Posterior cingulate gyrus (tissue), 11 donors: Measurements from ENCODE around the gene DSP.

Experiments
- DNase-seq, 10 donors: peaks; one replicate each; pipeline versions ENCODE4 v3.0.0 to v3.0.0-alpha.2; 2020 to 2021; ENCODE audit warnings: mixed read lengths in 3 of 10
- intact Hi-C: fragments of 100-400 bp; cut with DNase I; formaldehyde crosslinking; loops from one replicate; pipeline ENCODE4 v1.15.1; 2023

The DSP gene, protein sequence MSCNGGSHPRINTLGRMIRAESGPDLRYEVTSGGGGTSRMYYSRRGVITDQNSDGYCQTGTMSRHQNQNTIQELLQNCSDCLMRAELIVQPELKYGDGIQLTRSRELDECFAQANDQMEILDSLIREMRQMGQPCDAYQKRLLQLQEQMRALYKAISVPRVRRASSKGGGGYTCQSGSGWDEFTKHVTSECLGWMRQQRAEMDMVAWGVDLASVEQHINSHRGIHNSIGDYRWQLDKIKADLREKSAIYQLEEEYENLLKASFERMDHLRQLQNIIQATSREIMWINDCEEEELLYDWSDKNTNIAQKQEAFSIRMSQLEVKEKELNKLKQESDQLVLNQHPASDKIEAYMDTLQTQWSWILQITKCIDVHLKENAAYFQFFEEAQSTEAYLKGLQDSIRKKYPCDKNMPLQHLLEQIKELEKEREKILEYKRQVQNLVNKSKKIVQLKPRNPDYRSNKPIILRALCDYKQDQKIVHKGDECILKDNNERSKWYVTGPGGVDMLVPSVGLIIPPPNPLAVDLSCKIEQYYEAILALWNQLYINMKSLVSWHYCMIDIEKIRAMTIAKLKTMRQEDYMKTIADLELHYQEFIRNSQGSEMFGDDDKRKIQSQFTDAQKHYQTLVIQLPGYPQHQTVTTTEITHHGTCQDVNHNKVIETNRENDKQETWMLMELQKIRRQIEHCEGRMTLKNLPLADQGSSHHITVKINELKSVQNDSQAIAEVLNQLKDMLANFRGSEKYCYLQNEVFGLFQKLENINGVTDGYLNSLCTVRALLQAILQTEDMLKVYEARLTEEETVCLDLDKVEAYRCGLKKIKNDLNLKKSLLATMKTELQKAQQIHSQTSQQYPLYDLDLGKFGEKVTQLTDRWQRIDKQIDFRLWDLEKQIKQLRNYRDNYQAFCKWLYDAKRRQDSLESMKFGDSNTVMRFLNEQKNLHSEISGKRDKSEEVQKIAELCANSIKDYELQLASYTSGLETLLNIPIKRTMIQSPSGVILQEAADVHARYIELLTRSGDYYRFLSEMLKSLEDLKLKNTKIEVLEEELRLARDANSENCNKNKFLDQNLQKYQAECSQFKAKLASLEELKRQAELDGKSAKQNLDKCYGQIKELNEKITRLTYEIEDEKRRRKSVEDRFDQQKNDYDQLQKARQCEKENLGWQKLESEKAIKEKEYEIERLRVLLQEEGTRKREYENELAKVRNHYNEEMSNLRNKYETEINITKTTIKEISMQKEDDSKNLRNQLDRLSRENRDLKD (N-terminal part only)

DNA sequence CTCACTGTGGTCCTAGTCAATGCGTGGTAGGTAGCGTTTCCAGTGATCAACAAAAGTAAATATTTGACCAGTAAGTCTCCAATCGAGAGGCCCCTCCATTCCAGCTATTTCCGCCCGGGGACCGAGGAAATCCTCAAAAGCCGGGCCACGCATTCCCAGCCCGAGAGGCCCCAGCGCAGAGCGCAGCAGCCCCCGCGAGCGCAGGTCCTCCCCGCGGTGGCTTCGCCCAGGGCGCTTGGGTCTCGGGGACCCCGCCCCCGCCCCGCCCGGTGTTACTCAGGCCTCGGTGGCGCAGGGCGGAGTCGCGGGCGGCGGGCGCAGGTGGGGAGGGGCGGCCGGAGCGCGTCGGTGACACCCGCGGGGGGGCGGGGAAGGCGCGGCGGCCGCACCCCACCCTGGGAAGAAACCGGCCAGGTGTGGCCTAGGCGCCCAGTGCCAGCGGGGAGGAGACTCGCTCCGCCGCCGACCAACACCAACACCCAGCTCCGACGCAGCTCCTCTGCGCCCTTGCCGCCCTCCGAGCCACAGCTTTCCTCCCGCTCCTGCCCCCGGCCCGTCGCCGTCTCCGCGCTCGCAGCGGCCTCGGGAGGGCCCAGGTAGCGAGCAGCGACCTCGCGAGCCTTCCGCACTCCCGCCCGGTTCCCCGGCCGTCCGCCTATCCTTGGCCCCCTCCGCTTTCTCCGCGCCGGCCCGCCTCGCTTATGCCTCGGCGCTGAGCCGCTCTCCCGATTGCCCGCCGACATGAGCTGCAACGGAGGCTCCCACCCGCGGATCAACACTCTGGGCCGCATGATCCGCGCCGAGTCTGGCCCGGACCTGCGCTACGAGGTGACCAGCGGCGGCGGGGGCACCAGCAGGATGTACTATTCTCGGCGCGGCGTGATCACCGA is at the start of gene DSP:
DSP (plus strand) TSS at position 497 of the 890 bp plus-strand sequence; CDS start at position 742, 245 bp downstream.
- DNase-seq, result no peak
- intact Hi-C loops, result no loop called here

DNA sequence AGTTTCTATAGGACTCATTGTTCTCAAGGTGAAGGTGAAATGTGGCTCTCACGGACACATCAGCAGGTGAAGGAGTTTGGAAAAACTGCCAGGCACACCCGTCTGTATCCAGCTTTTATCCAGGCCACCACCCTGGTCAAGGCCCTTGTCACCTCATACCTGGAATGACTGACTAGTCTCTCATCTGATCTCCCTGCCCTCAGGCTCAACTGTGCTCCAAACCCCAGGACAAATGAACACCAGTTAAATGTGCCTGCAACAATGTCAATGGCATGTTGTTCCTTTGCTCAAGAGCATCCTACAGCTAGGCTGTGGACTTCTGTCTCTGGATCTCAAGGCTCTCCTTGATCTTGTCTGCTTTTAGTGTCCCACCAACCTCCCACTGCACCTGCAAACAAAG is 47.6 kb upstream of the DSP start:
- intact Hi-C loops, result no loop called here
- no peak for DNase-seq

DNA sequence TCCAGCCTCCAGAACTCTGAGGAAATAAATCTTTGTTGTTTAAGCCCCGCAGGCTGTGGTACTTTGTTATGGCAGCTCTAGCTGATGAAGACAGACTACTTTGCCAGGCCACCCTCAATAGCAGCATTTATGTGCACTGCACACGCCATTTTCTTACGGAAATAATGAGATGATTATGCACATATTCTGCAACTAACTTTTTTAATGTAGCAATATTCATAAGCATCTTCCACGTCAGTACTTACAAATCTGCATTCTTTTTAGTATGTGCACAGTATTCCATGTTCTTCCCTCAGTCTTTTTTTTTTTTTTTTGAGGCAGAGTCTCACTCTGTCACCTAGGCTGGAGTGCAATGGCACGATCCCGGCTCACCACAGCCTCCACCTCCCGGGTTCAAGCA is 46.8 kb upstream of the DSP start:
- DNase-seq, result no peak
- intact Hi-C loops, result no loop called here

DNA sequence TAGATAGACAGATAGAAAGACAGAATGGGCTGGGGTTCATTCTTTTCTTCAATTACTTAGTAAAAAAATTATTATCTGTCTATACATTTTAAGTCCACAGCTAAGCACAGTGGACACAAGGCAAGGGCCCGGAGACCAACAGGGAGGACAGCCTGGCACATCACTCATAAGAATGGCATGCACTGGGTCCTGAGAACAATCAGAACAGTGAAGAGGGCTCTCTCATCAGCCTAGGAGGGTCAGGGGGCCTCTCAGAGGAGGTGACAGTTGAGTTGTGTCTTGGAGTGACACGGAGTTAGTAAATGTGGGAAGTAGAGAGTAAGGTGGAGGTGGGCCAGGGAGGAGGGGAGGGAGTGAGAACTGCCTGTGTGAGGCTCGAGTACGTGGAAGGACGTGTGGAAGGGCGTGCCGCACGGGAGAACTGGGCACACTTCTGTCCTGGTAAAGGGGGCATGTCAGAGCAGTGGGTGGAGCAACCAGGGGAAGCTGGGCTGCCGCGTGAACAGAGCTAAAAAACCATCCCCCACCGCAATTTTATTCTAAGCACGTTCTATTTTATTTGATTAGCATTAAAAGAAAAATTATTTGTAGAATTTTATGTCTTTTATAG is 45.1 kb upstream of the DSP start:
- intact Hi-C loops, result no loop called here
- no peak for DNase-seq

DNA sequence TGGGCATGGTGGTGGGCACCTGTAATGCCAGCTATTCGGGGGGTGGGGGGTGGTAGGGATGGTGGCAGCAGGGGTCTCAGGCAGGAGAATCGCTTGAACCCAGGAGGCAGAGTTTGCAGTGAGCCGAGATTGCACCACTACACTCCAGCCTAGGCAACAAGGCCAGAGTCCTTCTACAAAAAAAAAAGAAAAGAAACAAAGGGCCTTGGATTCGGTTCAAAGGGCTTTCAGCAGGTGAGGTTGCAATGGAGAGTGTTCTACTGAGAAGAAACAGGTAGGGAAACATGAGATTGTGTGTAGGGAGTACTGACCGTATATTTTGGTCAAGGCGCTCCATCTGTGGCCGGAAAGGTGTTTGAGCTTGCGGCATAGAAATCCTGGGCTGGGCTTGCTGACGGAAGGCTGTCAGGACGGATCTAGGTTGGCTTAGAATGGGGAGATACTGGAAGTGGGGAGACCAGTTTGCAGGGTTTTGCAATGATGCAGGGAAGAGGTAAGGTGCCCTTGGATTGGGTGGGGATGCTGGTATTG is 40.7 kb upstream of the DSP start:
- no peak for DNase-seq
- intact Hi-C loops, result no loop called here

DNA sequence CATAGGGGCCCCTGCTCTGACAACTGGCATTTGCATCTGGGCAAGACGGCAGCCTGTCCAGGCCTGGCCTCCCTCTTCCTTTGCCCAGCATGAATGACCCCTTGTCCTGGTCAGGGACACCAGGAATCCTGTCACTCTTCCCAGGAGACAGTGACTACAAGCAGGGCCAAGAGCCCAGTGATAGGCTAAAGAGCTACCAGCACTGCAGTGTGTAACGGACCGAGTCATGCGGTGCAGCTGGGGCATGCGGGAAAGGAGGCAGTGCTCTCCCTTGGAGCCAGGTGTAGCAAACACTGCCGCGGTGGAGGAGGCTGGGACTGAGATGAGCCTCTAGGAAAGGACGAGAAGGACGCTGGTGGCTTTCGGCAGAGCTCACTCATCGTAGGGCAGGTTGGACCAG is 38.7 kb upstream of the DSP start:
- no peak for DNase-seq

DNA sequence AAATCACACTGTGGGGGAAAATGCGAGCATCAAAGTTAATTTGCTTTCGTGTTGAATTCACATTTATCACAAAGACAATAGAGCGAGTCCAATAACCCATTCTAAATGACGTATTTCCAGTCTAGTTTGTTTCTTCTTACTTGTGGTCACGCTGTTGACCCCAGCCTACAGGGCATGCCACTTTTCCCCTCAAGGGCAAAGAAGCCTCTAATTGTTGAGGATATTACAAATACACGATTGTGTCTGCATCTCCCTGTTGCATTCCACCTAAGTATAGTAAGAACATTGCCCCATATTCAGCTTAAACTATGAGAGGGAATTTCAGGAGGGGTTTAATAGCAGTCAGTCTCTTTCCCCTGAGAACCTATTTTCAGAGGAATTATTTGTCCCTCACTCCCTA is 37.4 kb upstream of the DSP start:
- no peak for DNase-seq
- intact Hi-C loops, result no loop called here

More for the DNA sequence above, 38.7 kb upstream of the DSP start:
- intact Hi-C loops, result no loop called here

DNA sequence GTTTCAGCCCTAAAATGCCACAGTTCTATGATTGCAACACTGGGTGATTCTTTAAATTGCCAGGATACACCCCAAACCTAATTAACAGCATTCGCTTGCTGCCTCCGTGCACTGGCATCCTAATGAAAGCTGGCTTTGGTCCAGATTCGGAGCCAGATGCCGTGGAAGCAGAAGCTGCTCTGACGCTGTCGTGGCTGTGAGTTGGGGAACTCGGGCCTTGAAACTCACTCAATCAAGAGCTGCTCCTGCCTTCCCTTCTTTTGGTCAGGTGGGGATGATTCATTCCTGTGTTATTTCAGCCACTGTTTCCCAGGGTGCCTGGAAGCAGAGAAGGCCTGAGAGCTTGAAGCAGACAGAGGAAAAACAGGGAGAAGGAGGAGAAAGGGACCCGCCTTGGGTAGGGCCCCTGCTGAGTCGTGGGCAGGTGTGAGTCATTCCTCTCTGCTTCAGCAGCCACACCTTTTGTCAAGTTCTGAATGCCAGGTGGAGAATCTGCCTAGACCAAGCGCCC is 36.2 kb upstream of the DSP start:
- DNase-seq, result peak in 7 of 10 donors; percentile 18 to 88 (median 35)
- intact Hi-C loops, result no loop called here

DNA sequence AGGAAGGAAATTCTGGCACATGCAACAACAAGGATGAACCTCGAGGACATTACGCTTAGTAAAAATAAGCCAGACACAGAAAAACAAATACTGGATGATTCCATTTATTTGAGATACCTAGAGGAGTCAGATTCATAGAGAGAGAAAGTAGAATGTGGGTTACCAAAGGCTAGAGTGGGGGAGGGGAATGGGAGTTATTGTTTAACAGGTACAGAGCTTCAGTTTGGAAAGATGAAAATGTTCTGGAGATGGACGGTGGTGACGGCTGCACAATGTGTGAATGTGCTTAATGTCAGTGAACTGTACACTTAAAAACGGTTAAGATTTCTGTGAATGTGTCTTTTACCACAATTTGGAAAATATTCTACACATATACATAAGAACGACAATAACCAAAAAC is 33.9 kb upstream of the DSP start:
- DNase-seq, result no peak
- intact Hi-C loops, result no loop called here

DNA sequence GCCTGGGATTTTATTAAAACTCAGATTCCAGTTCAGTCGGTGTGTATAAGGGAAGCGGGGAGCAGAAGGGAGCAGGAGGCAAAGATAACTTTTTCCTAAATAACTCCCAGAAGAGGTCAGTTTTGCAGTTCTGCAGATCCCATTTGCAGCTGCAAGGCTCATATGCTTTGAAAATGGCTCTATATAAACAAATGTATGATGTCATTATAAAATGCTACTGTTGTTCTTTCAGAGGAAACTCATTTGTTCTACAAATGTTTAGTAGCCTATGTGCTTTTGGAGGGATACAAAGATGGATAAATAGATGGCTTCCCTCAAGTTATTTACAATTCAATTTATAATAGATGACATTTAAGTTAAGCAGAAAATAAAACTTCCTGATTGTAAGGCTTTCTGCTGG is 29.2 kb upstream of the DSP start:
- intact Hi-C loops, result no loop called here
- no peak for DNase-seq

DNA sequence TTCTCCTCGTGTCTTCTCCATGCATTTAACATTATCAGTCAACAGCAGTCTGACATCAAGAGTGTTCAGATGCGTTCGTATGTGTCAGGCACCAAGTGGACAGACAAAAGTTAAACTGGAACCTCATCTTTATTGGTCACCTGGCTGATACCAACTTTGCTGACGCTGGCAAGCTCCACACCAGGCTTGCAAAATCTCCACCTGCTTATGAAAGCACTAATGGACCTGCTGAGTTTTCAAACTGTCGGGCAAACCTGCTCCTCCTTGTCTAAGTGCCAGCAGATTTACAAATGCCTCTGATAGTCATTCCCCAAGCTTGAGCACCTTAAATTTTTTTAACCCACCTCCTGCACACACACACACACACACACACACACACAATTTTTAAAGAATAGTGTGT is 27.9 kb upstream of the DSP start:
- intact Hi-C loops, result no loop called here
- no peak for DNase-seq

DNA sequence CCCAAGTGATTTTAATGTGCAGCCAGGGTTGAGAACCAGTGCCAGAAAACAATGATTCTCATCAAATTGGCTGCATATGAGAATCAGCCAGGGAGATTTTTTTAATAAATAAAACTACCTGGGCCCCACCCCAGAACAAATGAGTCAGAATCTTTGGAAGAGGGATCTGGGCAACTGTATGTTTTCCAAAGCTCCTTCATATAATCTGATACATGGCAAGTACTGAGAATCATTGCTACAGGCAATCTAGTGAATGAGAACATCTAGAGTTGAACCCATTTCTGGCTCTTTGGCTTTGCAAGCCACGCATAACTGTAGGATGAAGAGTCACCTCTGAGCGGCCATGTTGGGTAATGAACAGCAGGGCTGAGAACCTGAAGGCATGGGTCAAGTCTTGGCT is 26.1 kb upstream of the DSP start:
- intact Hi-C loops, result no loop called here
- DNase-seq, result no peak

DNA sequence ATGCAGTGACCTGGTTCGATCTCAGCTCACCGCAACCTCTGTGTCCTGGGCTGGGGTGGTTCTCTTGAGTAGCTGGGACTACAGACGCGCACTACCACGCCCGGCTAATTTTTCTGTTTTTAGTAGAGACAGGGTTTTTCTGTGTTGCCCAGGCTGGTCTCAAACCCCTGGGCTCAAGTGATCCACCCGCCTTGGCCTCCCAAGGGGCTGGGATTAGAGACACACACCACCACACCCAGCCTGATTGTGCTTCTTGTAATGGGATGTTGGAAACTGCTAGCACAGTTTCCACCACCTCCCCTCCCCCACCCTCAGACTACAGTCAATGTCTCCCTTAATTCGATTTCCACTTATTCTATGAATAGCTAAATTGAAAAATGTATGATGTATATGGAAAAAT is 22.6 kb upstream of the DSP start:
- intact Hi-C loops, result no loop called here
- DNase-seq, result no peak

DNA sequence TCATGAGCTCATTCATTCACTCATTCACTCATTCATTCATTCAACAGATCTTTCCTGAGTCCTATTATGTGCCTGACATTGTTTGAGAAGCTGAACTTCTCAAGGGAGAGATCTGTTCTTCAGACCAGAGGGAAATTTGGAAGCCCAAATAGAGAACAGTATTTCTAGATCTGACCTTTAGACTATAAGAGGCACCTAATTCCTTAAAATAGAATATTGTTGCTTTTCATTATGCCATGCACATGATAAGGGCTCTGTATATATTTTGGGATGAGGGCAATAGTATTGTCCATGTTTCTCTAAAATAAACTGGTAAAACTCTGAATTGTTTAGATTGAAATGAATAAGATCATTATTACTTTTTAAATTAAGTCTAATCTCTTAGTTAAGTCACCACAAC is 18.6 kb upstream of the DSP start:
- intact Hi-C loops, result no loop called here
- no peak for DNase-seq

DNA sequence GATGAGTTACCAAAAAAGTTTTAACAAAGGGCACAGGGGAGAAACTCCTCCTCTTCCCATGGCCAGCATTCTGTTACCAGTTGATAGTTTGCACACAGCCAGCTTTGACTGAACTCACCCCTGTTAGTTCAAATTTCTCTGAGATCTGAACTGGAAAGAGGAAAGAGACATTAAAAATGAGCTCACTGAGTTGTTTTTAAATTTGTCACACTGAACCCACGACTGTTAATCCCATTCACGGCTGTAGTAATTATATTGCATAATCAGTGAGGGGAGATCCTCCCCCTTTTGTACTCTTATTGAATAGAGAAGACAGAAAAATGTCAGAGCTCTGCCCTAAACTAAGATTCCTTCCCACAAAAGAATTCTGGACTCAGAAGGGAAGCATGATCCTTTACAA is 17.5 kb upstream of the DSP start:
- no peak for DNase-seq
- intact Hi-C loops, result no loop called here

DNA sequence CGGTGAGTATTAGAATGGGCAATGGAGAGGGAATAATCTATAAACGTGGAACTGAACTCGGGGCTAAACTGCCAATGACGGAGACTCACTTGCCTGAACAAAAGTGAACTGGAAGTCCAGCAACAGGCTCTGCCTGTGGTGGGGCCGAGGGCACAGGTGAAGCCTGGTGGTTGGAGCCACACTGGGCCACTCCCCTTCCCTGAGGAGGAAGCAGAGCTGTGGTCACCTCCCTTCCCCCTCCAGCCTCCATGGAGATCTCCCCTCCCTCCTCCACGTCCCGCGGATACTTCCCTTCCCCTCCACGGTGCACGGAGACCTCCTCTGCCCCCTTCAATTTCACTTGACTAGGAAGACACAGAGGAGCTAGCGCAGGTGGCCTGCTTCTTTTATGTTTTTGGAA is 14.7 kb upstream of the DSP start:
- DNase-seq, result no peak
- intact Hi-C loops, result no loop called here

DNA sequence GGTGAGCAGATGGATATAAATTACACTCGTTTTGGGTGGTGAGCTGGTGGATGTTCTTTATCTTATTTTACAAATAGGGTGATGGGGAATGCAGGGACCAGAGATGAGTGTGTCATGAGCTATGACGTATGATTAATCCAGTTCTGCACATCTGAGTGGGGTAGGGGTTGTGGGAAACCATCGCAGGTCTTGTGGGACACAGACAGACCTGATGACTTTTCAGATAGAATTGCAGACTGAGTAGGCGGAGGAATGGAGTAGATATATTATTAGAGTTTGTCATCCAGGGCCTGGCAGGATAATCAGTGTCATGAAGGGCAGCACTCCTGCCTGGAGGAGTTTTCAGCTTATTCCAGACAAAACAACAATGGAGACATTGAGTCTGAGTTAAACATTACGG is 12.9 kb upstream of the DSP start:
- DNase-seq, result no peak
- intact Hi-C loops, result no loop called here

DNA sequence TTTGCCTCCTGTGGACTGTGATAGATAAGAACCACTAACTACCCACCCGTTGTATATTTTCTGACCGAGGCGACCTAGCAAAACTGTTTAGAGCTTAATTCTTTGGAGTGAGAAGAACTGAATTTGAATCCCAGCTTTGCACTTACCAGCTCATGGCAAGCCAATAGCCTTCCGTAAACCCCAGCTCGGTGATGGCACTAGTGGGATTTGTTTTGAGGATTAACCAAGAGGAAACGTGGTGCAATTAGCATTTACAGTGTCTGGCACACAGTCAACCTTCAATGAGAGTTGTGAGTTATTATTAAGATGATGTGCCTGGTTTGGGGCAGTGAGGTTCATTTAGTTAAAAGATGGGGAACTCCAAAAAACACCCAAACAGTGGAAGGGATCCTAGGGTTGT is 12.3 kb upstream of the DSP start:
- intact Hi-C loops, result no loop called here
- no peak for DNase-seq

DNA sequence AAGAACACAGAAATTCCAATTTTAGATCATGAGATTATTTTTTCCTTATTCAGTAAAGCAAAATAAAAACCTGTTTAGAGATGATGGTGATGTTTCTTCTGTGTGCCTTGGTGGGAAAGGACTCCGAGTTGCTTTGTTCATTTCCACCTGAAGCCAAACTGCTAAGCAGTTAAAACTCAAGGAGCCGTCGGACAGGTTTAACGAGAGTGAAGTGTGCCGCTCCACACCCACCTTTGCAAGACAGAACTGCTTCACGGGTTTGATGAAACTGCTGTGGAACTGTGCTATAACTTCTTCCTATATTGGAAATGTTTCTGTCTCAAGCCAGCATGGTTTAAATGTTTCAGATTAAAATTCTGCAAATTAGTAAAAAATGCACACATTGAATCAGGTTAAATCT is 9.2 kb upstream of the DSP start:
- no peak for DNase-seq
- intact Hi-C loops, result no loop called here
